SK-N-SH treated with all-trans-retinoic acid at 6 μM for 48 hours (cell line): ENCODE results near the gene ATG10.

Experiments used
- CREB5 ChIP-seq: fragments of 250-450 bp; sonication (Bioruptor Pico); IDR thresholded peaks from 2 replicates; pipeline ENCODE4 v1.5.1; 2020; ENCODE audit warnings: low read depth, mild to moderate bottlenecking, moderate library complexity
- CSRNP3 ChIP-seq: fragments of 250-450 bp; sonication (Bioruptor Pico); IDR thresholded peaks from 2 replicates; pipeline ENCODE4 v1.5.1; 2021; ENCODE audit warnings: mild to moderate bottlenecking, moderate library complexity
- ISL1 ChIP-seq: fragments of 250-450 bp; sonication (Bioruptor Pico); IDR thresholded peaks from 2 replicates; pipeline ENCODE4 v2.1.2; 2022; ENCODE audit warnings: mild to moderate bottlenecking, moderate library complexity
- RARB ChIP-seq: fragments of 250-450 bp; sonication (Bioruptor Pico); IDR thresholded peaks from 2 replicates; pipeline ENCODE4 v1.8.0; 2021; ENCODE audit warnings: mild to moderate bottlenecking, moderate library complexity
- TSHZ2 ChIP-seq: fragments of 250-450 bp; sonication (Bioruptor Pico); IDR thresholded peaks from 2 replicates; pipeline ENCODE4 v1.5.0; 2020; ENCODE audit warnings: mild to moderate bottlenecking, moderate library complexity
- ZC3H10 ChIP-seq: fragments of 250-450 bp; sonication (Bioruptor Pico); IDR thresholded peaks from 2 replicates; pipeline ENCODE4 v1.5.1; 2021; ENCODE audit warnings: mild to moderate bottlenecking, moderate library complexity
- ZFP30 ChIP-seq: fragments of 450-650 bp; formaldehyde crosslinking; IDR thresholded peaks from 2 replicates; pipeline ENCODE4 v1.5.0; 2022; ENCODE audit warnings: mild to moderate bottlenecking, moderate library complexity
- TF ChIP-seq, protein P1 (sequence below): fragments of 250-450 bp; sonication (Bioruptor Pico); IDR thresholded peaks from 2 replicates; pipeline ENCODE4 v1.8.0; 2021; ENCODE audit warnings: low read depth, mild to moderate bottlenecking, moderate library complexity, borderline replicate concordance

GRCh38 chr5:82119889-82120288, 148.1 kb downstream of the ATG10 start:
- TF ChIP-seq ZC3H10 (CRISPR knock-in tag) (no peak), ZFP30 (CRISPR knock-in tag) (no peak), CREB5 (CRISPR knock-in tag) (no peak), ISL1 (no peak), RARB (CRISPR knock-in tag) (no peak), CSRNP3 (CRISPR knock-in tag) (no peak), TSHZ2 (CRISPR knock-in tag) (no peak)
- TF ChIP-seq, protein P1, sequence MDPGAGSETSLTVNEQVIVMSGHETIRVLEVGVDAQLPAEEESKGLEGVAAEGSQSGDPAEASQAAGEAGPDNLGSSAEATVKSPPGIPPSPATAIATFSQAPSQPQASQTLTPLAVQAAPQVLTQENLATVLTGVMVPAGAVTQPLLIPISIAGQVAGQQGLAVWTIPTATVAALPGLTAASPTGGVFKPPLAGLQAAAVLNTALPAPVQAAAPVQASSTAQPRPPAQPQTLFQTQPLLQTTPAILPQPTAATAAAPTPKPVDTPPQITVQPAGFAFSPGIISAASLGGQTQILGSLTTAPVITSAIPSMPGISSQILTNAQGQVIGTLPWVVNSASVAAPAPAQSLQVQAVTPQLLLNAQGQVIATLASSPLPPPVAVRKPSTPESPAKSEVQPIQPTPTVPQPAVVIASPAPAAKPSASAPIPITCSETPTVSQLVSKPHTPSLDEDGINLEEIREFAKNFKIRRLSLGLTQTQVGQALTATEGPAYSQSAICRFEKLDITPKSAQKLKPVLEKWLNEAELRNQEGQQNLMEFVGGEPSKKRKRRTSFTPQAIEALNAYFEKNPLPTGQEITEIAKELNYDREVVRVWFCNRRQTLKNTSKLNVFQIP (CRISPR knock-in tag): no peak
